Neural cell (in vitro differentiated cells): ENCODE data around the gene SP3.

ENCODE experiments used
- EZH2 ChIP-seq: fragments of 200-600, 300-800 bp; shearing (Covaris generic), sonication (generic); IDR thresholded peaks from 2 replicates; pipeline ENCODE4 v1.6.1; 2014; ENCODE audit warnings: antibody characterized with exemption, low read length, borderline replicate concordance, mild to moderate bottlenecking; ENCODE audit not compliant: insufficient read depth, poor library complexity, severe bottlenecking
- POLR2AphosphoS5 ChIP-seq: IDR thresholded peaks from 2 replicates; pipeline ENCODE4 v1.6.1; 2012
- RAD21 ChIP-seq: fragments of 450-650 bp; conservative IDR thresholded peaks from 2 replicates; pipeline ENCODE4 v1.6.1; 2014; ENCODE audit warnings: antibody characterized with exemption, mild to moderate bottlenecking, moderate library complexity
- SMC3 ChIP-seq: fragments of 450-650 bp; conservative IDR thresholded peaks from 2 replicates; pipeline ENCODE4 v1.6.1; 2014; ENCODE audit warnings: antibody characterized with exemption, mild to moderate bottlenecking, moderate library complexity; ENCODE audit not compliant: poor library complexity
- TF ChIP-seq, protein P1 (sequence below): fragments of 450-650 bp; IDR thresholded peaks from 2 replicates; pipeline ENCODE4 v1.5.1; 2014; ENCODE audit warnings: antibody characterized with exemption, mild to moderate bottlenecking, moderate library complexity; ENCODE audit not compliant: poor library complexity, severe bottlenecking

- TF ChIP-seq EZH2 (no peak), RAD21 (no peak), SMC3 (no peak), POLR2AphosphoS5 (no peak)
- TF ChIP-seq, protein P1, sequence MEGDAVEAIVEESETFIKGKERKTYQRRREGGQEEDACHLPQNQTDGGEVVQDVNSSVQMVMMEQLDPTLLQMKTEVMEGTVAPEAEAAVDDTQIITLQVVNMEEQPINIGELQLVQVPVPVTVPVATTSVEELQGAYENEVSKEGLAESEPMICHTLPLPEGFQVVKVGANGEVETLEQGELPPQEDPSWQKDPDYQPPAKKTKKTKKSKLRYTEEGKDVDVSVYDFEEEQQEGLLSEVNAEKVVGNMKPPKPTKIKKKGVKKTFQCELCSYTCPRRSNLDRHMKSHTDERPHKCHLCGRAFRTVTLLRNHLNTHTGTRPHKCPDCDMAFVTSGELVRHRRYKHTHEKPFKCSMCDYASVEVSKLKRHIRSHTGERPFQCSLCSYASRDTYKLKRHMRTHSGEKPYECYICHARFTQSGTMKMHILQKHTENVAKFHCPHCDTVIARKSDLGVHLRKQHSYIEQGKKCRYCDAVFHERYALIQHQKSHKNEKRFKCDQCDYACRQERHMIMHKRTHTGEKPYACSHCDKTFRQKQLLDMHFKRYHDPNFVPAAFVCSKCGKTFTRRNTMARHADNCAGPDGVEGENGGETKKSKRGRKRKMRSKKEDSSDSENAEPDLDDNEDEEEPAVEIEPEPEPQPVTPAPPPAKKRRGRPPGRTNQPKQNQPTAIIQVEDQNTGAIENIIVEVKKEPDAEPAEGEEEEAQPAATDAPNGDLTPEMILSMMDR = no peak
These were observed 3.8 kb downstream of the SP3 start for GRCh38 chr2:173961346-173961705.
